ENCODE results near the gene CADM4. TPM values are rescaled to one million over a fixed set of nuclear protein-coding genes. Genes with fewer than 3 reads are reported as not detected.

CADM4 gene
- polyA plus RNA-seq, 1 donor (not counting 4 experiments of a cell fraction or from before 2014, with no cell fraction given), result 4.3 TPM

DNA sequence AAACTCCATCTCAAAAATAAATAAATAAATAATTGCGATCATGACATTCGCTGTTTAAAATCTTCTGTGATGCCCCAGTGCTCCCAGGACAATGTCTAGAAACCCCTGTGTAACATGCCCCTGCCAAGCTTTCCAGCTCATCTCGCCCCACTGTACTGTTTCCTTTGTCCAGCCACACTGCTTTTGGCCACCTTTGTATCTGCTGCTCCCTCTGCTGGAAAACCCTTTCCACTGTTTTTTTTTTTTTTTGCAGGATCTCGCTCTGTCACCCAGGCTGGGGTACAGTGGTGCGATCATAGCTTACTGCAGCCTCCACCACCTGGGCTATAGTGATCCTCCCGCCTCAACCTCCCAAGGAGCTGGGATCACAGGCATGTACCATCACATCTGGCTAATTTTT is 22.8 kb upstream of the CADM4 start:
- TF ChIP-seq, protein P1, sequence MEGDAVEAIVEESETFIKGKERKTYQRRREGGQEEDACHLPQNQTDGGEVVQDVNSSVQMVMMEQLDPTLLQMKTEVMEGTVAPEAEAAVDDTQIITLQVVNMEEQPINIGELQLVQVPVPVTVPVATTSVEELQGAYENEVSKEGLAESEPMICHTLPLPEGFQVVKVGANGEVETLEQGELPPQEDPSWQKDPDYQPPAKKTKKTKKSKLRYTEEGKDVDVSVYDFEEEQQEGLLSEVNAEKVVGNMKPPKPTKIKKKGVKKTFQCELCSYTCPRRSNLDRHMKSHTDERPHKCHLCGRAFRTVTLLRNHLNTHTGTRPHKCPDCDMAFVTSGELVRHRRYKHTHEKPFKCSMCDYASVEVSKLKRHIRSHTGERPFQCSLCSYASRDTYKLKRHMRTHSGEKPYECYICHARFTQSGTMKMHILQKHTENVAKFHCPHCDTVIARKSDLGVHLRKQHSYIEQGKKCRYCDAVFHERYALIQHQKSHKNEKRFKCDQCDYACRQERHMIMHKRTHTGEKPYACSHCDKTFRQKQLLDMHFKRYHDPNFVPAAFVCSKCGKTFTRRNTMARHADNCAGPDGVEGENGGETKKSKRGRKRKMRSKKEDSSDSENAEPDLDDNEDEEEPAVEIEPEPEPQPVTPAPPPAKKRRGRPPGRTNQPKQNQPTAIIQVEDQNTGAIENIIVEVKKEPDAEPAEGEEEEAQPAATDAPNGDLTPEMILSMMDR (optimal IDR thresholded peaks at IDR 0.05 in 1 of 3, IDR thresholded peaks at IDR 0.05 in 1 of 3, conservative IDR thresholded peaks at IDR 0.05 in 1 of 3; ENCODE audit: extremely low read depth in 1 of 3, insufficient read depth in 2 of 3, low read length in 3 of 3), result peak; percentile 34 to 47 (median 42)
- TF ChIP-seq EZH2 (IDR thresholded peaks at IDR 0.05; ENCODE audit: low read length), result no peak
- Histone ChIP-seq H3K36me3 (ENCODE audit: control insufficient read depth in 2 of 2, extremely low read depth in 1 of 2, insufficient read depth in 2 of 2, low read length in 2 of 2) (peaks cover 44 to 53% of the 10 kb centered on the region in 2 experiments), H3K9me3 (ENCODE audit: control insufficient read depth, low read depth, low read length) (no peaks in the 10 kb centered on the region), H4K20me1 (ENCODE audit: control insufficient read depth, extremely low read depth, insufficient read depth, low read length) (peaks cover 2% of the 10 kb centered on the region), H3K79me2 (ENCODE audit: control insufficient read depth, insufficient read depth, low read length) (peaks cover 42% of the 10 kb centered on the region), H3K9me1 (ENCODE audit: control insufficient read depth, extremely low read depth, insufficient read depth, low read length) (no peaks in the 10 kb centered on the region), H2AFZ (ENCODE audit: control insufficient read depth, low read length) (no peak overlapping the region), H3K27me3 (ENCODE audit: control insufficient read depth, extremely low read depth, insufficient read depth, low read length) (no peaks in the 10 kb centered on the region), H3K9ac (ENCODE audit: control insufficient read depth, extremely low read depth, insufficient read depth, low read length) (no peak overlapping the region), H3K4me3 (ENCODE audit: control insufficient read depth in 2 of 3, extremely low read depth in 1 of 3, insufficient read depth in 2 of 3, low read depth in 1 of 3, low read length in 3 of 3) (no peak overlapping the region), H3K4me1 (ENCODE audit: control insufficient read depth, extremely low read depth, insufficient read depth, low read length) (peaks cover under 1% of the 10 kb centered on the region), H3K27ac (ENCODE audit: control insufficient read depth, insufficient read depth, low read length) (no peak overlapping the region), H3K4me2 (ENCODE audit: control insufficient read depth, extremely low read depth, insufficient read depth, low read depth, low read length) (no peak overlapping the region)
- dilution Hi-C loops (cut with MboI; ENCODE audit: extremely low pct_ligation_motif_present, low sequenced_read_pairs), result no loop called here
- DNase-seq (ENCODE audit: low read depth, low spot score), result no peak
- no peak for FAIRE-seq

DNA sequence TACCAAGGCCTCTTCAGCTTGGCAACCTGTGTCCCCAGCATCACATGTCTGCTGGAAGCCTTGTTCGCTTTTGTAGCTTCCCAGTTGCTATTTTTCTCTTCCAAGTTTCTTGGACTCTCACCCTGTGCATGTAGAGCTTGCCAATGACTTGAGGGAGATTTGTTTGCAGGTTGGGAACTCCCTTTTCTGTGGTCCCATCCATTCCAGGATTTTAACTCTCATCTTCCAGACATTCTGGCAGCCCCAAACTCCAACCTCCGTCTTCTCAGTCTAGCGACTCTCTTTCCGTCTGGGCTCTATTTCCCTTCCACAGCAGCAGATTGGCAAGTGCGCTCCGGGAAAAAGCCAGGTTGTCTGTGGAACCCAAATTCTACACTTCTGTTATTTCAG is 21.3 kb upstream of the CADM4 start:
- dilution Hi-C loops (cut with MboI; ENCODE audit: extremely low pct_ligation_motif_present, low sequenced_read_pairs), result no loop called here
- no peak overlapping the region for H3K27ac ChIP-seq (ENCODE audit: control insufficient read depth, insufficient read depth, low read length)
- H3K27me3 ChIP-seq (ENCODE audit: control insufficient read depth, extremely low read depth, insufficient read depth, low read length), result no peaks in the 10 kb centered on the region
- no peaks in the 10 kb centered on the region for H3K9me3 ChIP-seq (ENCODE audit: control insufficient read depth, low read depth, low read length)
- DNase-seq (ENCODE audit: low read depth, low spot score), result no peak
- no peak for FAIRE-seq
- TF ChIP-seq EZH2 (IDR thresholded peaks at IDR 0.05; ENCODE audit: low read length), result no peak
- TF ChIP-seq, protein P1 (optimal IDR thresholded peaks at IDR 0.05 in 1 of 3, IDR thresholded peaks at IDR 0.05 in 1 of 3, conservative IDR thresholded peaks at IDR 0.05 in 1 of 3; ENCODE audit: extremely low read depth in 1 of 3, insufficient read depth in 2 of 3, low read length in 3 of 3), result no peak
- peaks cover 32% of the 10 kb centered on the region for H3K79me2 ChIP-seq (ENCODE audit: control insufficient read depth, insufficient read depth, low read length)
- no peak overlapping the region for H3K4me2 ChIP-seq (ENCODE audit: control insufficient read depth, extremely low read depth, insufficient read depth, low read depth, low read length)
- no peak overlapping the region for H3K4me3 ChIP-seq (ENCODE audit: control insufficient read depth in 2 of 3, extremely low read depth in 1 of 3, insufficient read depth in 2 of 3, low read depth in 1 of 3, low read length in 3 of 3)
- H3K9me1 ChIP-seq (ENCODE audit: control insufficient read depth, extremely low read depth, insufficient read depth, low read length), result no peaks in the 10 kb centered on the region
- H3K4me1 ChIP-seq (ENCODE audit: control insufficient read depth, extremely low read depth, insufficient read depth, low read length), result no peaks in the 10 kb centered on the region
- H2AFZ ChIP-seq (ENCODE audit: control insufficient read depth, low read length), result no peak overlapping the region
- H3K36me3 ChIP-seq (ENCODE audit: control insufficient read depth in 2 of 2, extremely low read depth in 1 of 2, insufficient read depth in 2 of 2, low read length in 2 of 2), result peaks cover 48 to 53% of the 10 kb centered on the region in 2 experiments
- peaks cover 2% of the 10 kb centered on the region for H4K20me1 ChIP-seq (ENCODE audit: control insufficient read depth, extremely low read depth, insufficient read depth, low read length)
- H3K9ac ChIP-seq (ENCODE audit: control insufficient read depth, extremely low read depth, insufficient read depth, low read length), result no peak overlapping the region

Measured in keratinocyte (primary cell).